Posterior vena cava (tissue), 2 donors: ENCODE data around the gene TRAPPC2B. TPM values are rescaled to one million over a fixed set of nuclear protein-coding genes. Genes with fewer than 3 reads are reported as not detected.
"Not testable (repeated sequence)": the region's sequence is repeated elsewhere in the genome, so short reads cannot be mapped to it uniquely, and the experiment has no call there.

Experiments
- DNase-seq: peaks from one replicate; pipeline ENCODE4 v3.0.0-alpha.2; 2020; ENCODE audit warnings: low spot score
- intact Hi-C, 2 donors: fragments of 100-400 bp; cut with DNase I; formaldehyde crosslinking; loops; one replicate each; pipeline versions ENCODE4 v1.14.1 to v1.14.2; 2022 to 2023
- total RNA-seq, 2 donors: library from RNA; stranded (reverse); fragmentation: NEBNext Ultra II Directional; extraction: Animal tissue kit (Norgen Biotek cat#: 25700); gene quantifications; one replicate each; pipeline ENCODE4 v1.2.1, GENCODE V29; 2021
- donor health status: DM: yes; HTN: yes; CAD: no.
- donor health status: DM: yes; HTN: yes; CAD: no.

Gene TRAPPC2B
- total RNA-seq, 2 donors from 2014 or later = 7.5 to 9.2 TPM

GRCh38 chr19:57363688-57364181 is 384 bp downstream of the TRAPPC2B start:
- peak; percentile 79 for DNase-seq
- intact Hi-C loops = no loop called here

GRCh38 chr19:57366776-57367175 is 3.4 kb downstream of the TRAPPC2B start:
- intact Hi-C loops = no loop called here

GRCh38 chr19:57374179-57374578 is 10.8 kb downstream of the TRAPPC2B start:
- DNase-seq = no peak
- intact Hi-C loops = no loop called here

More at GRCh38 chr19:57366776-57367175, 3.4 kb downstream of the TRAPPC2B start:
- DNase-seq = no peak

- DNase-seq, intact Hi-C loops: not testable (repeated sequence)
Observed at GRCh38 chr19:57374647-57375046, 11.3 kb downstream of the TRAPPC2B start.

- intact Hi-C loops = no loop called here
- no peak for DNase-seq
Observed at GRCh38 chr19:57376151-57376550, 12.8 kb downstream of the TRAPPC2B start.

GRCh38 chr19:57377498-57378146 is 14.3 kb downstream of the TRAPPC2B start:
- no peak for DNase-seq
- intact Hi-C loops = no loop called here

GRCh38 chr19:57380923-57381322 is 17.6 kb downstream of the TRAPPC2B start:
- intact Hi-C loops = no loop called here
- no peak for DNase-seq

- DNase-seq = no peak
- intact Hi-C loops = no loop called here
Observed at GRCh38 chr19:57382806-57383488, 19.6 kb downstream of the TRAPPC2B start.

GRCh38 chr19:57389194-57389729 is 25.9 kb downstream of the TRAPPC2B start:
- no peak for DNase-seq
- intact Hi-C loops = no loop called here

GRCh38 chr19:57389730-57390598 is 26.6 kb downstream of the TRAPPC2B start, which contains the start of gene ZNF548:
ZNF548 (plus strand) TSS chr19:57389854; CDS start chr19:57390100, 246 bp downstream.
- intact Hi-C loops = no loop called here
- DNase-seq = peak; percentile 99

GRCh38 chr19:57395710-57396109 is 32.4 kb downstream of the TRAPPC2B start:
- DNase-seq = no peak
- intact Hi-C loops = no loop called here

GRCh38 chr19:57398868-57399267 is 35.5 kb downstream of the TRAPPC2B start:
- no peak for DNase-seq
- intact Hi-C loops = no loop called here

- intact Hi-C loops = no loop called here
- no peak for DNase-seq
Observed at GRCh38 chr19:57403737-57404563, 40.6 kb downstream of the TRAPPC2B start.

- no peak for DNase-seq
- intact Hi-C loops = no loop called here
Observed at GRCh38 chr19:57406516-57407123, 43.3 kb downstream of the TRAPPC2B start.

GRCh38 chr19:57410877-57411671 is 47.7 kb downstream of the TRAPPC2B start, which contains the start of gene ZNF17:
ZNF17 (plus strand) TSS chr19:57411161; CDS start chr19:57413616, 2,455 bp downstream.
- intact Hi-C loops = no loop called here
- peak; percentile 98 for DNase-seq
